HepG2 (cell line): ENCODE data around the gene KCNH1. TPM values are rescaled to one million over a fixed set of nuclear protein-coding genes. Genes with fewer than 3 reads are reported as not detected.

Source experiments
- ATAC-seq: fragments of 200-7000 bp; cut with Tn5 transposase; 3 replicates; pipeline ENCODE4 v1.9.1; 2020; ENCODE audit warnings: mild to moderate bottlenecking, moderate library complexity
- BruUV-seq: library from RNA; stranded (reverse); fragments of 400-500 nt; replicated peaks from 2 replicates; lab custom pipeline; 2021; lab: Mats Ljungman, UMichigan
- CTCF ChIA-PET: fragments of 300-600 bp; formaldehyde crosslinking; extraction: SDS; loops from one replicate; lab custom pipeline; 2021; ENCODE audit warnings: low total read pairs, inconsistent platforms, low intra/inter-chr PET ratio; lab: Yijun Ruan, JAX
- POLR2A ChIA-PET: fragments of 350-600 bp; sonication (Branson Sonifier 250); formaldehyde crosslinking; loops from one replicate; lab custom pipeline; 2020; ENCODE audit warnings: antibody characterized with exemption, inconsistent platforms; lab: Yijun Ruan, JAX
- DNase-seq: peaks from one replicate; pipeline ENCODE4 v3.0.0-alpha.2; 2015; ENCODE audit warnings: low spot score
- FAIRE-seq: peaks from 3 replicates; lab custom pipeline; 2011; peaks lifted over from hg19 to GRCh38; lab: Jason Lieb, UNC
- H2AFZ ChIP-seq: one replicate; pipeline ENCODE4 v1.6.1; 2011; ENCODE audit warnings: low read length, inconsistent platforms
- H3K27ac ChIP-seq: fragments of 300-600 bp; 3 replicates; pipeline ENCODE4 v1.8.0; 2011; ENCODE audit warnings: mixed run types, mild to moderate bottlenecking, mixed read lengths, low read length, inconsistent platforms; ENCODE audit not compliant: insufficient read depth; ENCODE audit errors: extremely low read length
- H3K27me3 ChIP-seq, 2 experiments: fragments of 200-600 bp in 1 of 2; 2 replicates in 1 of 2; 3 replicates in 1 of 2; pipeline versions ENCODE4 v1.6.0 to v1.8.0; 2011; ENCODE audit warnings: low read length in 2 of 2, mild to moderate bottlenecking in 2 of 2, moderate library complexity in 2 of 2, inconsistent platforms in 1 of 2; ENCODE audit not compliant: insufficient read depth in 2 of 2, control insufficient read depth in 1 of 2
- H3K36me3 ChIP-seq, 2 experiments: fragments of 200-600 bp in 1 of 2; replicated peaks in 1 of 2; 2 replicates in 1 of 2; 3 replicates in 1 of 2; pipeline versions ENCODE4 v1.5.1 to v1.8.0; 2011; ENCODE audit warnings: low read length in 2 of 2, inconsistent platforms in 1 of 2; ENCODE audit not compliant: insufficient read depth in 2 of 2, control insufficient read depth in 1 of 2
- H3K4me1 ChIP-seq: 2 replicates; pipeline ENCODE4 v1.5.1; 2012; ENCODE audit warnings: low read length, inconsistent platforms; ENCODE audit not compliant: insufficient read depth
- H3K4me2 ChIP-seq: 2 replicates; pipeline ENCODE4 v1.6.0; 2011; ENCODE audit warnings: low read depth, low read length, inconsistent platforms
- H3K4me3 ChIP-seq, 3 experiments: fragments of 200-600 bp in 1 of 3; sonication (generic), shearing (Covaris generic) in 1 of 3; replicated peaks in 1 of 3; 2 replicates each; pipeline ENCODE4 v1.5.1; 2011 to 2016; ENCODE audit warnings: low read length in 3 of 3, inconsistent platforms in 2 of 3, low read depth in 2 of 3, mild to moderate bottlenecking in 2 of 3, control low read depth in 1 of 3, mixed read lengths in 1 of 3; ENCODE audit not compliant: insufficient read depth in 1 of 3
- H3K79me2 ChIP-seq: one replicate; pipeline ENCODE4 v1.6.1; 2011; ENCODE audit warnings: low read length, inconsistent platforms; ENCODE audit not compliant: insufficient read depth
- H3K9ac ChIP-seq: 2 replicates; pipeline ENCODE4 v1.6.0; 2011; ENCODE audit warnings: mild to moderate bottlenecking, low read depth, low read length, inconsistent platforms; ENCODE audit not compliant: insufficient read depth
- H3K9me3 ChIP-seq: 2 replicates; pipeline ENCODE4 v1.5.1; 2012; ENCODE audit warnings: mild to moderate bottlenecking, low read length
- H4K20me1 ChIP-seq: 2 replicates; pipeline ENCODE4 v1.6.0; 2011; ENCODE audit warnings: inconsistent platforms, mild to moderate bottlenecking, low read length, moderate library complexity; ENCODE audit not compliant: insufficient read depth
- ATAD3A ChIP-seq: sonication (generic); formaldehyde crosslinking; IDR thresholded peaks from 2 replicates; pipeline ENCODE4 v1.4.0; 2020; ENCODE audit warnings: missing genetic modification reagents
- RARG ChIP-seq: sonication (generic); formaldehyde crosslinking; IDR thresholded peaks from 2 replicates; pipeline ENCODE4 v1.4.0; 2020; ENCODE audit warnings: low read depth, mild to moderate bottlenecking, missing genetic modification reagents
- ZNF468 ChIP-seq: sonication (generic); formaldehyde crosslinking; IDR thresholded peaks from 2 replicates; pipeline ENCODE4 v1.8.0; 2022; ENCODE audit warnings: mild to moderate bottlenecking, moderate library complexity, missing genetic modification reagents
- ZNF512B ChIP-seq: sonication (generic); formaldehyde crosslinking; IDR thresholded peaks from 2 replicates; pipeline ENCODE4 v1.5.1; 2020; ENCODE audit warnings: missing genetic modification reagents, mild to moderate bottlenecking, borderline replicate concordance
- WGBS: methylation state at CpG from one replicate; pipeline ENCODE4 v1.1.6; 2017; ENCODE audit warnings: low lambda C conversion rate; 5-methylcytosine and 5-hydroxymethylcytosine counted together
- in situ Hi-C: cut with HindIII; loops from 2 replicates; pipeline ENCODE4 v1.10.0; 2017; ENCODE audit warnings: low pct_unique_long_range_greater_than_20kb; ENCODE audit not compliant: extremely low pct_ligation_motif_present
- intact Hi-C: fragments of 100-400 bp; cut with micrococcal nuclease; formaldehyde crosslinking; loops from one replicate; pipeline ENCODE4 v1.10.0; 2022; ENCODE audit not compliant: unreplicated experiment
- polyA plus RNA-seq, 8 experiments: library from polyadenylated mRNA; depleted of rRNA in 3 of 8; stranded (reverse) in 7 of 8; unstranded in 1 of 8; fragments of >200 nt; fragmentation: Illumina TruSeq in 4 of 8; extraction: Trizol in 4 of 8; gene quantifications; 2 replicates each; pipeline versions ENCODE4 v1.2.1 to v1.2.3, GENCODE V29; 2011 to 2016; ENCODE audit warnings: low read depth in 4 of 8, missing spikeins in 1 of 8, mixed read lengths in 1 of 8; ENCODE audit not compliant: insufficient read depth in 1 of 8
- total RNA-seq, 5 experiments: library from RNA; depleted of rRNA; stranded (reverse); fragments of >200 nt; fragmentation: Illumina TruSeq; extraction: Trizol; gene quantifications; 2 replicates each; pipeline ENCODE4 v1.2.3, GENCODE V29; 2016; ENCODE audit warnings: low read depth in 1 of 5

Gene KCNH1
- total and polyA plus RNA-seq, 2 of the 13 experiments (the other 11 are each of a cell fraction or from before 2014, with no cell fraction given): not detected

GRCh38 chr1:210654176-210654981 lies 479.6 kb downstream of the KCNH1 start:
- in situ Hi-C loops: no loop called here
- Histone ChIP-seq H3K4me1 (peaks cover 4% of the 10 kb centered on the region; the same call in 1 of the 2 replicates), H3K27ac (no peak overlapping the region), H3K9me3 (peaks cover 7% of the 10 kb centered on the region; the same call in 1 of the 2 replicates), H3K9ac (no peak overlapping the region), H3K27me3 (no peaks in the 10 kb centered on the region), H3K36me3 (no peaks in the 10 kb centered on the region)
- POLR2A ChIA-PET: no interaction called here
- FAIRE-seq (no peak), DNase-seq (no peak), ATAC-seq (no peak)
- intact Hi-C loops: no loop called here
- no TSS peak for BruUV-seq
- TF ChIP-seq ATAD3A (CRISPR knock-in tag) (no peak), ZNF512B (no peak), ZNF468 (CRISPR knock-in tag) (no peak), RARG (CRISPR knock-in tag) (no peak)
- TF ChIP-seq, all 625 proteins: peak for 0
- no peaks in the 10 kb centered on the region for H4K20me1 ChIP-seq
- no peak overlapping the region for H2AFZ ChIP-seq
- no peak overlapping the region for H3K4me3 ChIP-seq
- CTCF ChIA-PET: no interaction called here
- no peak overlapping the region for H3K4me2 ChIP-seq
- H3K79me2 ChIP-seq: no peaks in the 10 kb centered on the region
- 56% methylated on average over 6 of the region's 7 CpGs for WGBS
